Measurements from ENCODE around the gene SLC30A5.

The SLC30A5 gene

GRCh38 chr5:69148981-69149675, 55.3 kb downstream of the SLC30A5 start:
- Histone ChIP-seq H3K27me3 (no peaks in the 10 kb centered on the region), H3K9ac (no peak overlapping the region), H3K4me2 (no peak overlapping the region), H3K9me3 (replicated peaks in 1 of 11) (0 out of 22 replicates have a peak, but pooled peaks cover 0 to 4% (median 0%) of the 10 kb centered on the region in 11 experiments), H3K36me3 (no peaks in the 10 kb centered on the region), H3K4me1 (peaks cover 0 to 5% (median 0%) of the 10 kb centered on the region in 10 experiments; a peak in 1 of 20 replicates), H4K20me1 (no peaks in the 10 kb centered on the region), H3K27ac (no peak overlapping the region), H3K4me3 (no peak overlapping the region)
- TF ChIP-seq Cebpa-rat (IDR thresholded peaks at IDR 0.05): no peak

- Histone ChIP-seq H3K27me3 (no peaks in the 10 kb centered on the region), H3K9ac (no peak overlapping the region), H3K4me1 (peaks cover 0 to 5% (median 0%) of the 10 kb centered on the region in 10 experiments; a peak in 1 of 20 replicates), H4K20me1 (no peaks in the 10 kb centered on the region), H3K4me3 (no peak overlapping the region), H3K27ac (no peak overlapping the region), H3K4me2 (no peak overlapping the region), H3K9me3 (replicated peaks in 1 of 11) (0 out of 22 replicates have a peak, but pooled peaks cover 0 to 4% (median 0%) of the 10 kb centered on the region in 11 experiments), H3K36me3 (no peaks in the 10 kb centered on the region)
- no peak for TF ChIP-seq Cebpa-rat (IDR thresholded peaks at IDR 0.05)
These were observed 55.8 kb downstream of the SLC30A5 start for GRCh38 chr5:69149676-69150010.

GRCh38 chr5:69152731-69153130, 58.9 kb downstream of the SLC30A5 start:
- Histone ChIP-seq H3K4me3 (no peak overlapping the region), H4K20me1 (no peaks in the 10 kb centered on the region), H3K9me3 (replicated peaks in 1 of 11) (no peaks in the 10 kb centered on the region), H3K4me2 (peak overlapping the region in 1 of 11 experiments; percentile 32; a peak in 1 of 22 replicates), H3K9ac (no peak overlapping the region), H3K27me3 (no peaks in the 10 kb centered on the region), H3K4me1 (peaks cover 0 to 5% (median 0%) of the 10 kb centered on the region in 10 experiments; a peak in 1 of 20 replicates), H3K27ac (peak overlapping the region in 1 of 11 experiments; percentile 11; a peak in 1 of 22 replicates), H3K36me3 (no peaks in the 10 kb centered on the region)
- no peak for TF ChIP-seq Cebpa-rat (IDR thresholded peaks at IDR 0.05)

DNA sequence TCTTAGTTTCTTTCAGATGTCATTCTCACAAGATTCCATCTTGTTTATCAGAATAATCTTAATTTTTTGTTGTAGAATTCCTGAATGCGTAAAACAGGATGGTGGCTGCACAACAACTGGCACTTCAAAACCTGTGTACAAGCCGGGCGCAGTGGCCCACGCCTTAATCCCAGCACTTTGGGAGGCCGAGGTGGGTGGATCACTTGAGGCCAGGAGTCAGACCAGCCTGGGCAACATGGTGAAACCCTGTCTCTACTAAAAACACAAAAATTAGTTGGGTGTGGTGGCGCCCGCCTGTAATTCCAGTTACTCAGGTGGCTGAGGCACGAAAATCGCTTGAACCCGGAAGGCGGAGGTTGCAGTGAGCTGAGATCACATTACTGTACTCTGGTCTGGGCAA, 62.6 kb downstream of the SLC30A5 start:
- Histone ChIP-seq H3K4me3 (no peak overlapping the region), H3K4me2 (no peak overlapping the region), H3K27me3 (no peaks in the 10 kb centered on the region), H4K20me1 (no peaks in the 10 kb centered on the region), H3K27ac (no peak overlapping the region), H3K4me1 (peaks cover 0 to 5% (median 0%) of the 10 kb centered on the region in 10 experiments; a peak in 1 of 20 replicates), H3K36me3 (no peaks in the 10 kb centered on the region), H3K9me3 (replicated peaks in 1 of 11) (no peaks in the 10 kb centered on the region), H3K9ac (no peak overlapping the region)
- no peak for TF ChIP-seq Cebpa-rat (IDR thresholded peaks at IDR 0.05)

DNA sequence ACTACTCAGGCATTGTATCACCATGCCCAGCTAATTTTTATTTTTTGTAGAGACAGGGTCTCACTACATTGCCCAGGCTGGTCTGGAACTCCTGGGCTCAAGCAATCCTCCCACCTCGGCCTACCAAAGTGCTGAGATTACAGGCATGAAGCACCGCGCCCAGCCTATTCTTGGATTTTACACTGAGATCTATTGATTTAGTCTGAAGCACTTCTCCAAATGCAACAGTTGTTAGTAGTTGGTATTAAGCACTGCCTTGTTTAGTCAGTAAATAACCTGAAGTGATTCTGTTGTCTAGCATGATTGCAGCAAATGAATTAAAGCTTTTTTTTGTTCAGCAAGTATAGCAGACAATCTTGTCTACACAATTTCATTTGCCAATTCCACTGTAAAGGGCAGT, 64.2 kb downstream of the SLC30A5 start:
- no peak overlapping the region for H3K27ac ChIP-seq
- H3K4me1 ChIP-seq: peaks cover 0 to 2% (median 0%) of the 10 kb centered on the region in 10 experiments; a peak in 1 of 20 replicates
- H3K36me3 ChIP-seq: no peaks in the 10 kb centered on the region
- H3K27me3 ChIP-seq: no peaks in the 10 kb centered on the region
- no peak for TF ChIP-seq Cebpa-rat (IDR thresholded peaks at IDR 0.05)
- no peaks in the 10 kb centered on the region for H4K20me1 ChIP-seq
- no peak overlapping the region for H3K4me2 ChIP-seq
- no peak overlapping the region for H3K4me3 ChIP-seq
- peaks cover 0 to 13% (median 6%) of the 10 kb centered on the region in 11 experiments; a peak in 10 of 22 replicates for H3K9me3 ChIP-seq (replicated peaks in 1 of 11)
- H3K9ac ChIP-seq: no peak overlapping the region

DNA sequence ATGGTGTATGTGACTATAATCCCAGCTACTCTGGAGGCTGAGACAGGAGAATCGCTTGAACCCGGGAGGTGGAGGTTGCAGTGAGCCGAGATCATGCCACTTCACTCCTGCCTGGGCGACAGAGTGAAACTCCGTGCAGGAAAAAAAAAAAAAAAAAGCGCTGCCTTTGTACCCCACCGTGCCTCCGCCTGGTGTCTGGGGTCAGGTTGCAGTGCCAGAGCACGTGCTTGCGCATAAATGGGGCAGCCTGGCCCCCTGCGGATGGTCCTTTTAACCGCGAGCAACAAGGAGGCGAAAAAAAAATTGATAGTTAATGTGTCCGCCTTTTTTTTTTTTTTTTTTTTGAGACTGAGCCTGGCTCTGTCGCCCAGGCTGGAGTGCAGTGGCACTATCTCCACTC, 66.8 kb downstream of the SLC30A5 start:
- Histone ChIP-seq H4K20me1 (no peaks in the 10 kb centered on the region), H3K9me3 (replicated peaks in 1 of 11) (peaks cover 13 to 29% (median 20%) of the 10 kb centered on the region in 11 experiments), H3K4me1 (no peaks in the 10 kb centered on the region), H3K4me2 (no peak overlapping the region), H3K27ac (no peak overlapping the region), H3K27me3 (no peaks in the 10 kb centered on the region), H3K9ac (no peak overlapping the region), H3K36me3 (no peaks in the 10 kb centered on the region), H3K4me3 (no peak overlapping the region)
- no peak for TF ChIP-seq Cebpa-rat (IDR thresholded peaks at IDR 0.05)

GRCh38 chr5:69166686-69167492, 73.1 kb downstream of the SLC30A5 start, which contains the start of gene CCNB1:
CCNB1 (plus strand) TSS chr5:69167150; CDS start chr5:69167263, 113 bp downstream.
- peak within 1 kb of the TSS; percentile 18 to 94 (median 87); a peak in 21 of 22 replicates for H3K27ac ChIP-seq
- peak within 1 kb of the TSS; percentile 76 to 91 (median 87) for H3K9ac ChIP-seq
- peaks cover 2 to 43% (median 42%) of the 10 kb centered on the region in 11 experiments; a peak in 21 of 22 replicates for H3K36me3 ChIP-seq
- H3K4me3 ChIP-seq: peak within 1 kb of the TSS; percentile 64 to 86 (median 78)
- no peak for TF ChIP-seq Cebpa-rat (IDR thresholded peaks at IDR 0.05)
- H4K20me1 ChIP-seq: peaks cover 0 to 4% (median 0%) of the 10 kb centered on the region in 11 experiments; a peak in 3 of 22 replicates
- peak within 1 kb of the TSS; percentile 81 to 97 (median 88) for H3K4me2 ChIP-seq
- no peaks in the 10 kb centered on the region for H3K27me3 ChIP-seq
- H3K9me3 ChIP-seq (replicated peaks in 1 of 11): peaks cover 20 to 37% (median 28%) of the 10 kb centered on the region in 11 experiments
- peaks cover 16 to 42% (median 23%) of the 10 kb centered on the region in 10 experiments for H3K4me1 ChIP-seq

GRCh38 chr5:69167493-69167855, 73.7 kb downstream of the SLC30A5 start:
- peaks cover 8 to 49% (median 48%) of the 10 kb centered on the region in 11 experiments; a peak in 21 of 22 replicates for H3K36me3 ChIP-seq

More at GRCh38 chr5:69167493-69167855, 73.7 kb downstream of the SLC30A5 start:
- H4K20me1 ChIP-seq: peaks cover 0 to 9% (median 4%) of the 10 kb centered on the region in 11 experiments; a peak in 5 of 22 replicates
- TF ChIP-seq Cebpa-rat (IDR thresholded peaks at IDR 0.05): no peak
- peak overlapping the region; percentile 81 to 97 (median 88) for H3K4me2 ChIP-seq
- peaks cover 16 to 33% (median 28%) of the 10 kb centered on the region in 11 experiments for H3K9me3 ChIP-seq (replicated peaks in 1 of 11)
- H3K9ac ChIP-seq: peak overlapping the region; percentile 76 to 91 (median 87)
- H3K4me3 ChIP-seq: peak overlapping the region; percentile 64 to 86 (median 78)
- H3K4me1 ChIP-seq: peaks cover 16 to 43% (median 23%) of the 10 kb centered on the region in 10 experiments
- no peaks in the 10 kb centered on the region for H3K27me3 ChIP-seq
- H3K27ac ChIP-seq: peak overlapping the region; percentile 18 to 94 (median 87); a peak in 21 of 22 replicates
